NCI-H446 (cell line): Measurements from ENCODE around the gene P4HB.

Source experiments
- DNase-seq, 2 experiments: peaks; one replicate each; lab custom pipeline; 2025; lab: John Stamatoyannopoulos, UW

The P4HB gene

DNA sequence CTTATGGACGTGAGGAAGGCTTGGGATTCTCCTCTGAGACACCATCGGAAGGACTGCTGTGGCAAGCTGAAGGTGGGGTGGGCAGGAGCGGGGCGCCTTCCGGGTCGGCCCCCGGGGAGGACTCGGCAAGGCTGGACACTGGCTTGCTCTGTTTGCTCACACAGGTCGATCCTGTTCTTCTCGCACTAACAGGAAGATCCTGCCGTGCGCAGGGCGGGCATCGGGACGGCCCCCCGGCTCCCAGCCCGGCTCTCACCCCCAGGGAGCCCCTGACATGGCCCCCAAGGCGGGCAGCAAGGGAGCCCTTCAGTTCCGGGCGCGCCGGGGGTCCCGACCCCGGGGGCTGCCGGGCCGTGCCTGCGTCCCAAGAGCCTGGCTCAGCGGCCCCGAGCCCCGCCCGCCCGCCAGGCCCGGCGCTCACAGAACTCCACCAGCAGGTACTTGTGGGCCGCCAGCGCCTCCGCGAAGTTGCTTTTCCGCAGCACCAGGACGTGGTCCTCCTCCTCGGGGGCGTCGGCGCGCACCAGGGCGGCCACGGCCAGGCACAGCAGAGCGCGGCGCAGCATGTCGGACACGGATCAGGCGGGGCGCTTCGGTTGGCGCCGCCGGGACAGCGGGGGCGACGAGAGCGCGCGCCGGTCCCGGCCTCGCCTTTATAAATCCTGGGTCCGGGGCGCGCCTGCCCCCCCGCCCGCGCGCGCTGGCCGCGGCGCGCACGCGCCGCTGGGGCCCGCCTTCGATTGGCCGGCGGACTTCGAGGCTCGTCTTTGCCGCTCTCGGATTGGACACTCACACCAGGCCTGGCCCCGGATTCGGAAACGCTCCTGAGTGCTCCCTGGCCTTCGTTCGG lies at the start of gene P4HB:
P4HB (minus strand) TSS at position 630 of the 850 bp plus-strand sequence; CDS start at position 566, 64 bp downstream.
- DNase-seq = no peak

DNA sequence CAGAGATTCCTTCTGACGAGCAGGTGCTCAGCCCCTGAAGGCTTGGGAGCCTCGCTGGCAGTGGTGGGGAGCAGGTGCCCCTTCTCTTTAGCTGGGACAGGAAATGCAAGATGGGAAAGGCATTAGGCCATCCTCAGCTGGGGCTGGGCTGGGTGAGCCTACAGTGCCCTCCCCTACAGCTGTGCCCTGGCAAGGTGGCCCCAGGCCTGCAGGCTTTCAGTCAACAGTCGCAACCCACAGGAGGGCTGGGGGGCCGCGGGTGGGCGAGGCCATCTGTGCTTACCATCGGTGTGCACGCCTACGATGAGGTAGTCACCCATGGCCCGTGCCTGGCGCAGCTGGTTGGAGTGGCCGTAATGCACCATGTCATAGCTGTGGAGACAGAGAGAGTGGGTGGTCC lies 48.9 kb upstream of the P4HB start:
- no peak for DNase-seq

DNA sequence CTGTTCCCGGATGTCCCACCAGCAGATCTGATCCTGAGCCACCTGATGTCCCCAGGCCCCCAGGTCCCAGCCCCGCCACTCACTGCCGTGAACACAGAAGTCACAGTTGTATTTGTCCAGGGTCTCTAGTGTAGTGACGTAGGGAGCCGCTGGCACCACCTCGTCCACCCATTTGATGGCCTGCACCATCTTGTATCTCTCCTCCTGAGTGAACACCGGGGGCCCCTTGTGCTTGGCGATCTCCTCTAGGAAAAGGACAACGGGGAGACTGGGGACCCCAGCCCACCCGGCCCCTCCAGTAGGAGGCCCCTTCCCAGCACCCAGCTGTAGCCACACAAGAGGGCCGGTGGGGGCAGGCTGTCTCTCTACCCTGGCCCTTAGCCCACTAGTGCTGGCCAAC lies 48.5 kb upstream of the P4HB start:
- DNase-seq = no peak

DNA sequence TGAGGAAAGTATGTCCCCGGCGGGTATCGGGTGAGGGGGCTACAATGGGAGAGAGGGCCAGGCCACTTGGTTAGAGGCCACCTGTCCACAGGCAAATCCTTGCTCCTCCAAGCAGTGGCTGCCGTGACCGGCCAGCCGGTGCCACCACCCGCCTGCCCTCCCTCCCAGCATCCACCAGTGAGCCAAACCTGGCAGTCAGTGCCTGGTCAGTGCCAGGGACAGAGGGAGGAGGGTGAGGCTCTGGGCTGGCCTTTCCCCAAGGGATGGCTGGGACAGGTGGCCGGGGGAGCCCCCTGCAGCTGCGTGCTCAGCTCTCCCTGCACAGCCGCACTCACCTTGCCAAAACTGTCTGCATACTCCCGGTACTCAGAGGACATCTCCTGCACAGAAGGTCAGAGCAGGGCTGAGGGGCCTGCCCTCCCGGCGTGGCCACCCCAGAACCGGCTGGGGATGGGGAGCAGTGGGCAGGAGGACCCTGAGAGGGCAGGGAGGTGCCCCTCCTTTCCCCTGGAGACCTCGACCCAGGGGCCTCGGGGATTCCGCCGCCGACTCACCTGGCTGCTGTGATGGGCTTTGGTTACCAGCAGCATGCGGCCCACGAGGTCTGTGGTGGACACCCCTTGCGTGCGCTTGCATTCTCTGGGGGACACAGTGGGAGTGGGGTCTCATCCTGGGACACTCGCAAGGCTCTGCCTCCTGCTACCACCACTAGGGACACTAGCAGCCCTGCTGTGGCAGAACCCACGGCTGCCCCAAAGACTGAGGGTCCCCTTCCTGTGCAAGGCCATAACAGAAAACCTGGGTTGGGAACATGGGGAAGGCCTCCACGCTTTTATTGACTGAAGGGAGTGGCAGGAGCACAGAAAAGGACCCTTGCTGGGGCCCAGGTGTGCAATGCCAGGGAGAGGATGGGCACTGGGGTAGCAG lies 47.1 kb upstream of the P4HB start:
- DNase-seq = no peak

DNA sequence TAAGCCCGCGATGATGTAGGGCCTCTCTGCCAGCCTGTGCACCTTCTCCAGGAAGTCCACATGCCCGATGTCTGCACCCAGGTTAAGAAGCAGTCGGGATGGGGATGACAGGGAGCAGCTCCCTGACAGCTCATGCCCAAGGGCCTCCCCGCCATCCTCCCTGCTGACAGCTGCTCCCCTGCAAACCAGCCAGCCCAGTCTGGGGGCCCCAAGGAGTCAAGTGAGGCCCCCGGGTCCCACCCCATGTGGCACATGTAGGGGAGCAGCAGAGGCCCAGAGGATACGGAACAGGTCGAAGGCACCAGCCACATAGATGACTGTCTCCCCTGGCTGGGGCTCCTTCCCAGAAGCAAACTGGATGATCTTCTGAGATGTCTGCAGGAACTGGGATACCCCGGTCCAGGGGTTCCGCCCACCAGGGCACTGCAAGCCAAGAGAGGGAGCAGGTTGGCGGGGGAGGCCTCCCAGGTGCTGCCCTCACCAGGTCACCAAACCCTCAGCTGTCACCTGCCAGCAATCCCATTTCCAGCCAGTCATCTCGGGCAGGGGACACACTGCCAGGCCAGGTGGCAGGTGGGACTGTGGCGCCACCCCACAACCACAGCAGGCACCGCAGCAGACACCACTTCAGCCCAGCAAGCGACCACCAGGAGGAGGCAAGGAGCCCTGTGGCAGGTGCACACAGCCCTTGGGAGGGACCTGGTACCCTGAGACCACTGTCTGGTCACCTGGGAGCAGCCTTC lies 46.3 kb upstream of the P4HB start:
- no peak for DNase-seq

DNA sequence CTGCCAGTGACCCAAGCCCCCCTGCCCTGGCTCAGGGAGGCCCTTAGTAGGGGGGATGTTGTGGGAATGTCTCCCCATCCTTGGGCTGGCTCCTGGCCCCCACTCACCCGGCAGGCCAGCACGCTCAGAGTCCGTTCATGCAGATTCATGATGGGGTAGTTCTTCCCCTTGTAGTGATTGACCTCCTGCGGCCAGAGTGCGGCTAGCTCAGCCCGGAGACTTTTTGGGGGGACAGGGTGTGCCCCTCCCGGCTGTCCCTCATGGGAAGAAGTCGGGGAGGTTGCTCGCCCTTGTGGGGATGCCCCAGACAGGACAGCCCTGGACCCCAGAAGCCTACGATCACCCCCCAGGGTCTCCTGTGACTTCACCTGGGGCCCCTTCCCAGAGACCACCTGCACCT lies 45.7 kb upstream of the P4HB start:
- no peak for DNase-seq

DNA sequence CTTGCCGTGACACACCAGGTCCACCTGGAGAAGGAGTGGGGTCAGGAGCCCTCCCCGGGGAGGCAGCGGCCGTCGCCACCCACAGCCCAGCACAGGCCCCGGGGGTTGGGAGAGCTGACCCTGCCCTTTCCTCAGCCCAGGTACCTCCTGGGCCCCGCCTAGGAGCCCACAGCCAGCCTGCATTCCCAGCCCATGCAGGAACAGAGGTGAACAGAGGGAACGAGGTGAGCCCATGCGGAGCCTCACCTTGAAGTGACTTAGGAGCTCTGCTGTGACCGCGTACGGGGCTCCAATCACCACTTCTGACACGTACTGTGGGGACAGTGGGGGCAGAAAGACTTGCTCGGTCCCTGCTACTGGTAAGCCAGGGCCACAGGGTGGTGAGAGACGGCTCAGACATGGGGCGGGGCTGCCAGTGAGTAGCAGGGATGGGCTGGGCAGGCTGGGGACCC lies 45.1 kb upstream of the P4HB start:
- DNase-seq = no peak

DNA sequence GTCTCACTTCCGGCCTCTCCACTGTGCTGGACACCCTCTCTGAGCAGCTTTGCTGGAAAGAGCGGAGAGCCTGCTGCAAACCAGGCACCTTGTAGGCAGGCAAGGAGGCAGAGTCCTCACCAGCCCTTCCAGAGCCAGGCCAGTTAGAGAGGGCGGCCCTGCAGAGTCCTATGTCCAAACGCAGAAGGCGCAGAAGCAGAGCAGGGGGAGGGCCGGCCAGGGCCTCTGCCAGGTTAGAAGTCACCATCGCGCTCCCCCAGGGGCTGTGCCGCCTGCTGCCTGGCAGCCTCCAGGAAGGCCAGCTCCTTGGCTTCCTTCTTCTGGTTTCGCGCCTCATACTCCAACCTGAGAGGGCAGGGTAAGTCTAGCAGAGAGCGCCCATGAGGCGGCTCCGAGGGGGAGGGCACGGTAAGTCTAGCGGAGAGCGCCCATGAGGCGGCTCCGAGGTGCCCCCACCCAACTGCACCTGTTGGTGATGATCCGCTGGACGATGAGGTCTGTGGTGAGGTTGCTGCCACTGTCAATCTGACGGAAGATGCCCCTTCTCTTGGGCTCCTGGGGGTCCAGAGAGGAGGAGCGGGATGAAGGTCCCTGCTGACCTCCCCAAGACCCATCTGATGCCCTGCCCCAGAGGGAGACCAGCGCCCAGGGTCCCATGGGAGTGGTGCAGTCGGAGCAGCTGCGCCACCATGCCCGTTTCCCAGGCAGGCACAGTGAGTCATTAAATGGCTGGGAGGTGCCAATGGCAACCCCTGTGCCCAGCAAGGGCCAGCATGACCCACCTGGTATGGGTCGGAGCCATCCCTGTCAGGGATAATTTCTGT lies 44.5 kb upstream of the P4HB start:
- no peak for DNase-seq

DNA sequence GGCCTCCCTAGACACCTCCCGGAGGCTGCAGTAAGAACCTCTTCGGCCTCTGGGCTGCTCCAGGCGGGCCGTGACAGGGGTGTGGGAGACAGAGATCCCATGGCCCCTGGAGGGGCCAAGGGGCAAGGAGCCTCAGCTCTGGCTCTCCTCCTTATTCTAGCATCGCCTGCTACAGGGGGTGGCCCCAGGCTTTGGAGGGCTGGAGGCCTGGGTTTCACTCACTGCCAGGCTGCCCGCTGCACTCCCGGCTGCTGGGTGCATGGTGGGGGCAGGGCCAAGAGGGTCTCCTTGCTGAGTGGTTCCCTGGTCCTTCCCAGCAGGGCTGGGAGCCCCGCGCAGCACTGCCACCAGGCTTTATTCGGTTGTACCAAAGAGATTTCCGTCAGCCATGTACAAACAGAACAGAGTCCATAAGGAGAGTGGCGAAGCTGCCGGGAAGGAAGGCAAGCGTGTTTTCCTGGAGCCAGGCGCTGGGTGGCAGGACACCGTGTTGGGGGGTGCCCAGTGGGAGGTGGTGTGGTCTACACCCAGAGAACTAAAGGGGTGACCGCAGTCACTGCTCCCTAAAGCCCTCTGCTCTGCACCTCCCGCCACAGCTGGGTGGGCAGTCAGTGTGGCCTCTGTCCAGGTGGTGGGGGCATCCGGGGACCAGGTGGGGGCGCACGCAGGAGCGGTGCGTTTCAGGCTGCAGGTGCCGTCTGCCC lies 43.7 kb upstream of the P4HB start:
- no peak for DNase-seq

DNA sequence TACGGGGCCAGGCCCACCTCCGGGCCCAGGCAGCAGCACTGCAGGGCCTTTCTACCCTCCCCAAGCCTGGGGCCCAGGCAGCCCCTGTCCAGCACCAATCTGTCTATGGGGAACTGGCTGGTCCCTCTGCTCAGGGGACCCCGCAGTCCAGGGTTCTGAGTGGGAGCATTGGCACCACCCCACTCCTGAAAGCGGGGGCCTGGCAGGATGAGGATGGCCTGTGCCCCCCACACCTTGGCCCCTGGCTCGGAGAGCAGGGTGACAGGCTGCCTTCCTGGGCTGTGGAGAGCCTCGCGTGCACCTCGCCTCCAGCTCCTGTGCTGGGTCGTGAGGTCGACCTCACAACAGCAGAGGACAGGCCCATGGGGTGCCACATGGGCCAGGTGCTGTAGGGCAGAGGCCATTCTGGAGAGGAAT lies 43.1 kb upstream of the P4HB start:
- DNase-seq = no peak

DNA sequence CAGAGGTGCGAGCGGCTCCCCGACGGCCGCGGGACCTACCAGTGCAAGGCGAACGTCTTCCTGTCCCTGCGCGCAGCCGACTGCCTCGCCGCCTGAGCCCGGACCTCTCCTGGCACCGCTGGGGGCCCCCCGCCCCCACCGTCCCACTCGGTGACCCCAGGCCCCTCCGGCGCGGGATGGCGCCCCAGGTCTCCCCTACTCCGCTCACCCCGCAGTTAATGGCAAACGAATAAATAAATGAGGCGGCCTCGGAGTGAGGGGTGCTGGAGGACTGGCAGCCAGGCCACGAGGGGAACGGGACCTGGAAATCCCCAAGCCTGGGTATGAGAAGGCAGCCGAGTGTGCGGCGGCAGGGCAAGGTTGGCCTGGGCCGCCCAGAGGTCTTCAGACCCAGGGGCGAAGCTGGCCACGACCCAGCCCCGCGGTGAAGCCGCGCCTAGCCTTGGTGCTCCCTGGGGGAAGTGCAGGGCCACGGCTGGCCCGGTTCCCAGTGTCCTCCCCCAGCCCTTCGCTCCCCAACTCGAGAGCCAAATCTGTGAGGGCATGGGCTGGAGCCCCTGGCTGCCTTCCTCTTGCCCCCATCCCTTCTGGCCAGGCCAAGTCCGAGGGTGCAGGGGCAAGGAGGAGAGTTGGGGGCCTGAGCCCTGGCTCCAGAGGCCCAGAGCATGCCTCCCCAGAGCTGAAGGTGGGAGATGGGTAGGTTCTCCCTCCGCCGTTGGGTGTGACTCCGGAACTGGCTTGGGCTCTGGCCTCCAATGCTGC lies 42.5 kb upstream of the P4HB start:
- no peak for DNase-seq

DNA sequence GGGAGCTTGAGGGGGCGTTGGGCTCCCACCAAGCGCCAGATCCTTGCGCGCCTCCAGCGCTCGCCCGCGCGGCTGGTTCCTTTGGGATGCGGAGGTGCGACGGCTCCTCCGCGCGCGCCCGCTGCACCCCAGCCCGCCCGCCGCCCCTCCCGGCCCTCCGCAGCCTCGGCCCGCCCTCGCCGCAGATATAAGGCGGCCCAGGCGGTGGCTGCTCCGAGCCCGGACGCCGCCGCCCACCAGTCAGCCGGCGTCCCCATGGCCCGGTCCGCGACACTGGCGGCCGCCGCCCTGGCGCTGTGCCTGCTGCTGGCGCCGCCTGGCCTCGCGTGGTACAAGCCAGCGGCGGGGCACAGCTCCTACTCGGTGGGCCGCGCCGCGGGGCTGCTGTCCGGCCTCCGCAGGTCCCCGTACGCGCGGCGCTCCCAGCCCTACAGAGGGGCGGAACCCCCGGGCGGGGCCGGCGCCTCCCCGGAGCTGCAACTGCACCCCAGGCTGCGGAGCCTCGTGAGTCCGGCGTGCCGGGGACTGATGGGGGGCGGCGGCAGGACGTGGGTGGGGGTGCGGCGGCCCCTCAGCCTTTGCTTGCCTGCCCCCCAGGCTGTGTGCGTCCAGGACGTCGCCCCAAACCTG lies 41.8 kb upstream of the P4HB start, which contains the start of gene NPB:
NPB (plus strand) TSS at position 216 of the 630 bp plus-strand sequence; CDS start at position 256, 40 bp downstream.
- no peak for DNase-seq

DNA sequence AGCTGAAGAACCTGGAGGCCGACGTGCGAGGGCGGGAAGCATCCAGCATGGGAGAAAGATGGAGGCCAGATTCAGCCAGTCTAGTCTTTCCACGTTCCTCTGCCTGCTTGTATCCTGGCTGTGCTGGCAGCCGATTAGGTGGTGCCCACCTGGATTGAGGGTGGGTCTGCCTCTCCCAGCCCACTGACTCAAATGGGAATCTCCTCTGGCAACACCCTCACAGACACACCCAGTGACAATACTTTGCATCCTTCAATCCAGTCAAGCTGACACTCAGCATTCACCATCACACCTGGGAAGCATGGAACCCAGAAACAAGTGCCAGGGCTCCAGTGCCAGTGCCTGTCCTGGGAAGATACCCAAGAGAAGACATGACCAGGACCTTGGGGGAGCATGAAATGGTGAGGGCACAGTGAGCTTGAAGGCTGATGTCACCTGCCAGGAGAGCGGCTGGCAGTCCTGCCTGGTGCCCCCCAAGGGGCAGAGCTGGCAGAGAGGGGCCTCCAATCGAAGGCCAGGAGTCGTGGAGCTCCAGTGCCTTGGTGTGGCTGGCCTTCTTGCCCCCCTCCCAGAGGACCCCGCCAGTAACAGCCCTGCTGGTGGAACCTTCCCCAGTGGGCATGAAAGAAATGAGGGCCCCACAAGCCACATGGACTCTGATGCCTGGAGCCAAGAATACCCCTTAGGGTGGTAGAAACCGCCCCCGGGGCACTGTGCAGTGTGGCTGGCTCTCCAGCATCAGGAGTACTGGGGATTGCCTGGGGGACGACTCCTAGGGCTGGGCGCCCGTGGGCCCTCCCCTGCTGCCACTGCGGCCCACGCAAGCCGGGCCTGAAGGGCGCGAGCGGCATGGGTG lies 41.1 kb upstream of the P4HB start:
- DNase-seq = no peak

DNA sequence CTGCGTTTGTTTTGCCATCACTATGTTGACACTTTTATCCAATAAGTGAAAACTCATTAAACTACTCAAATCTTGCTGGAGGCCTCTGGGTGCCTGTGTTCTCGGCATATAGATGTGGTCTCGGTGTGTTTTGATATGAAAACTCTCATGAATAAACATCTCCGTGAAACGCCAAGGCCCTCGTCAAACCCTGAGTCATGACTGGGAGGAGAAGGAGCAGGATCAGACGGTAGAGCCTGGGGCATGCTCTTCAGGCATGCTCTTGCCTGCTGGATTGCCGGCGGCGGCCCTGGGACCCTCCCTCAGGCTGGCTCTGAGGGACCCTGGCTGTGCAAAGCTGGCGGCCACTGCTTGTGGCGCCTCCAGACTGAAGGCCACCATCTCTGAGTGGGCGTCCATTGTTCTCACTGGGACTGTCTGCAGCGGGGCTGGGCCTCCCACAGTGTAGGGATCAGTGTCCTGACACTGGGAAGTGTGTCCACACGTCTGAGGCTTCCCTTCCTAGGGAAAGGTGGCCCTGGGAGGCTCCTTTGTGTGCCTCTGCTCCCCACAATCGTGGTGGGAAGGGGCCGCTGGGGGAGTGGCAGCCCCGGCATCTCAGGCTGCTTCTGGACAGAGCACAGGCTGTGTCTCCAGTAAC lies 40.0 kb upstream of the P4HB start:
- no peak for DNase-seq

DNA sequence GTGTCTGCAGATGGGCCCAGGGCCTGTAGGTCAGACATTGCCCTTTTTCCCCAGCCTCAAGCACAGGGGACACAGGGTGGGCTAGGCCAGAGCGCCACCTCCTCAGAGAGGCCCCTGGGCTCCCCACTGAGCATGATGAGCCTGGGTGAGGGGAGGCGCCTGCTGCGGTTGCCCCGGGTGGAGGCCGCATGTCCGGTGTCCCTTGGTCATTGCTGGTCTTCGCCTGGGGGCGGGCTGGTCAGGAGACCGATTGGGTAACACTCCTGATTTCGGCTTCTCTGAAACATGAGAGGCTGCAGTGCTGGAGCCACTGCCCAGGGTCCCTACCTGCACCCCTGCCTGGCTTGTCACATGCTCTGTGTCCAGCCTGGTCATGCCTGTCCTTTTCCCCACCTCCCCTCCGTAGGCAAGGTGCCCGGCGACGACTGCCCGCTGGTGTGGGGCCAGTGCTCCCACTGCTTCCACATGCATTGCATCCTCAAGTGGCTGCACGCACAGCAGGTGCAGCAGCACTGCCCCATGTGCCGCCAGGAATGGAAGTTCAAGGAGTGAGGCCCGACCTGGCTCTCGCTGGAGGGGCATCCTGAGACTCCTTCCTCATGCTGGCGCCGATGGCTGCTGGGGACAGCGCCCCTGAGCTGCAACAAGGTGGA lies 39.3 kb upstream of the P4HB start:
- DNase-seq = no peak

DNA sequence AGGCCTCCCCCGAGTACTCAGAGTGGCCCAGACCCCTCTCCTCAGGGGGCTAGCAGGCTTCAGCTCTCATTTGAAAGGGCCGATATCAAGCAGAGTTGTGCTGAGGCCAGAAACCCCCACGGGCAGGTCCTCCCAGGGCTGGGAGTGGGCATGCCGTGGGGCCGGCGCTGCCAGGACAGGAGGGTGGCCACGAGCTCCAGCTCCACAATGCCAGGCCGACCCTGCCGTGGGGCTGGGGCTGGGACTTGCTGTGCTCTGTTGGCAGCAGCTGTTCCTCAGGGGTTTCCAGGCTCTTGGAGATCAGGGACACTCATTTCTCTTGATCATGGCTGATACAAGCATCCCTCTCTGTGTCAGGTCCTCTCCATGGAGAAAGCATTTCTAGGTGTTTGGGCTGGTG lies 38.5 kb upstream of the P4HB start:
- DNase-seq = no peak
